ENCODE measurements around the gene FADS1. TPM values are rescaled to one million over a fixed set of nuclear protein-coding genes. Genes with fewer than 3 reads are reported as not detected.
A peak's percentile ranks its signal among the peaks of the same experiment; 100 is the strongest.

The FADS1 gene
- total RNA-seq, 1 experiment from 2014 or later = 55.0 TPM

DNA sequence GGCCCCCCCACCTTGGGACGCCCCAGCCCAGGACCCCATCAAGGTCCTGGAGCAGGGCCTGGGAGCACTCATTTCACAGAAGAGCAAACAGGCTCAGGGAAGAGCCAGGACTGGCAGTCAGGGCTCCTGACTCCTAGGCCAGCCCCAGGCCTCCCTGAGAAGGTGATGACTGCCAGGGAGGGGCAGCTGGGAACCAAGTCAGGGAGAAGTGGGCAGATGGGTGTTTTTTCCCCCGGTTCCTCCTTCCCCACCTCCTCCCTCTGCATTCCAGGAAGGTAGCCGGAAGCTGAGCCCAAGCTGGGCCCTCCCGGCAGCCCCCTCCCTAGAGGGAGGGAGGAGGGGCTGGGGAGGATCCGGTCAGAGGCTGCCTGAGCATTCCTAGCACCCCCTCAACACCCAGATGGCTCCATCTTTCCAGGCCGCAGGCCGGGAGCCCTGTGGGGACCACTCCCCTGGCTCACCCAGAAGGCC lies 44.8 kb downstream of the FADS1 start:
- in situ Hi-C loops (cut with HindIII; ENCODE audit: low pct_unique_long_range_greater_than_20kb, low sequenced_read_pairs) = no loop called here
- DNase-seq (ENCODE audit: low read depth) = no peak

DNA sequence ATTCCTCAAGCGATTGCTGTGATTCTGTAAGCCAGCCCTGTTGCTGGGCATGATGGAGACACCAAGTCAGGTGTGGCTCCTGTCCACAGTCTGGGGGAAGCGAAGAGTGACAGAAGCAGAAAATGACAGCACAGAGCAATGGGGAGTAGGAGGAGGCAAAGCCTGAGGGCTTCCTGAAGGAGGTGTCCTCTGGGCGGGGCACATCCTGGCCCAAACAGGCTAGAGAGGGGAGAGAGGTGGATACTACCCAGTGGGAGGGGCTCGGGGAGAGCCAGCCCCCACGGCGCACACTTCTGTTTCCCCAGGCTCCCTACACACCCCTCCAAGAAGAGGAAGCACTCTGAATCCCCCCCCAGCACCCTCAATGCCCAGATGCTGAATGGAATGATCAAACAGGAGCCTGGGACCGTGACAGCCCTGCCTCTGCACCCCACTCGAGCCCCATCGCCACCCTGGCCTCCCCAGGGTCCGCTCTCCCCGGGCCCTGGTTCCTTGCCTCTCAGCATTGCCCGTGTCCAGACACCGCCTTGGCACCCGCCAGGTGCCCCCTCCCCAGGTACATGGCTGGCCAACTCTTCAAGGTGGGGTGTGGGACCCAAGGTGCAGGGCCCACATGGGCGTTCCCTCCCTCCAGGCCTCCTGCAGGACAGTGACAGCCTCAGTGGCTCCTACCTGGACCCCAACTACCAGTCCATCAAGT lies 45.5 kb downstream of the FADS1 start:
- in situ Hi-C loops (cut with HindIII; ENCODE audit: low pct_unique_long_range_greater_than_20kb, low sequenced_read_pairs) = no loop called here

DNA sequence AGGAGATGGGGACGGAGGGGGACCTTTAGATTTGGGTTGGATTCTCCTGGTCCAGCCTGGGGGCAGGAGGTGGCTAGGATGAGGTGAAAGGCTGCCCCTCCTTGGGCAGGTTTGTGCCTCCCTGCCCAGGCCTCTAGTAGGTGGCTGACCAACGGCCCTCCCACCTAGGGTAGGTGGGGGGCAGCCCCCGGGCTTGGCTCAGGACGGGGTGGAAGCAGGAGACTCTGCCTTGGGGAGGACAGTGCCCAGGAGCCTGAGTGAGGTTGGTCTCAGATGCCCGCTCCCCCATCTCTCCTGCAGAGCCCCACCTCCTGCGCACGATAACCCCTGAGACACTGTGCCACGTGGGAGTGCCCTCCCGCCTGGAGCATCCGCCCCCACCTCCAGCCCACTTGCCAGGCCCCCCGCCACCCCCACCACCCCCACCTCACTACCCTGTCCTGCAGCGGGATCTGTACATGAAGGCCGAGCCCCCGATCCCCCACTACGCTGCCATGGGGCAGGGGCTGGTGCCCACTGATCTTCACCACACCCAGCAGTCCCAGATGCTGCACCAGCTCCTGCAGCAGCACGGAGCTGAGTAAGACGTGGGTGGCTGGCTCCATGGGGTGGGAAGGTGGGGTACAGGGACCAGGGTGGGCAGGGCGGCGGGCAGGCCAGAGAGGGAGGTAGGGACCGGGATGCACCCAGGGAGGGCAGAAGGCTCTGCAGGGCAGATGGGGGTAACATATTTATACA lies 46.7 kb downstream of the FADS1 start:
- in situ Hi-C loops (cut with HindIII; ENCODE audit: low pct_unique_long_range_greater_than_20kb, low sequenced_read_pairs) = no loop called here

More for the DNA sequence above, 45.5 kb downstream of the FADS1 start:
- DNase-seq (ENCODE audit: low read depth) = no peak

DNA sequence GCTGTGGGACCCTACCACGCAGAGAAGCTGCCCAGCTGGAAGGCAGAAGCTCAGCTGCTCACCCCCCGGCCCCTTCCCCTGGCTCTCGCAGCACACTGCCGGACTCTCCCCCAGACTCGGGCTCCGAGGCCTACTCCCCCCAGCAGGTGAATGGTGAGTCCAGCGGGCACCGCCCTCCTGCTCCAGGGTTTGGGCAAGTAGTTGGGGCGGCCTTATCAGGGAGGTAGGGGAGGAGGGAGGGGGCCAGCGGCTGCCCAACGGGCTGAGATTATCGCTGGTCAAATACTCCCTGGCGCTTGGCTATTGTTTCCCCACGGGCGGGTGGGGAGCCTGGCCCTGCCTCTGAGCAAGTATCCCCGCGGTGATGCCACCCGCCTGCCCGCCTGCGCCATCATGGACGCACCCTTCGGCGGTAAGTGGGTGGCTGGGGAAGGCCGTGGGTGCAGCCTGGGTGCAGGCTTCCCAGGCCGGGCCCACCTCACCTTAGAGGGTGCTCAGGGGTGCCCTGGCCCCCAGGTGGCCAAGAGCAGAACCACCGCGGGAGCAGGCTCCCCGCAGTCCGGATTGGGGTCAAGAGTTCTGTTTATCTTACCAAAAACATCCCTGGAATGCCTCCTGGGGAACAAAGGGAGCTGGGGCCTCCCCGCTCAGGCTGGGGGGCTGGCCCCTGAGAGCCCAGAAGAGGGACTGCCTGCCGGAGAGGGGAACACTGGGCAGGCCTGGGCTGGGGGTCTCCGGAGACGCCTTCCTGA lies 47.5 kb downstream of the FADS1 start:
- DNase-seq (ENCODE audit: low read depth) = no peak
- in situ Hi-C loops (cut with HindIII; ENCODE audit: low pct_unique_long_range_greater_than_20kb, low sequenced_read_pairs) = no loop called here

More for the DNA sequence above, 46.7 kb downstream of the FADS1 start:
- DNase-seq (ENCODE audit: low read depth) = no peak

DNA sequence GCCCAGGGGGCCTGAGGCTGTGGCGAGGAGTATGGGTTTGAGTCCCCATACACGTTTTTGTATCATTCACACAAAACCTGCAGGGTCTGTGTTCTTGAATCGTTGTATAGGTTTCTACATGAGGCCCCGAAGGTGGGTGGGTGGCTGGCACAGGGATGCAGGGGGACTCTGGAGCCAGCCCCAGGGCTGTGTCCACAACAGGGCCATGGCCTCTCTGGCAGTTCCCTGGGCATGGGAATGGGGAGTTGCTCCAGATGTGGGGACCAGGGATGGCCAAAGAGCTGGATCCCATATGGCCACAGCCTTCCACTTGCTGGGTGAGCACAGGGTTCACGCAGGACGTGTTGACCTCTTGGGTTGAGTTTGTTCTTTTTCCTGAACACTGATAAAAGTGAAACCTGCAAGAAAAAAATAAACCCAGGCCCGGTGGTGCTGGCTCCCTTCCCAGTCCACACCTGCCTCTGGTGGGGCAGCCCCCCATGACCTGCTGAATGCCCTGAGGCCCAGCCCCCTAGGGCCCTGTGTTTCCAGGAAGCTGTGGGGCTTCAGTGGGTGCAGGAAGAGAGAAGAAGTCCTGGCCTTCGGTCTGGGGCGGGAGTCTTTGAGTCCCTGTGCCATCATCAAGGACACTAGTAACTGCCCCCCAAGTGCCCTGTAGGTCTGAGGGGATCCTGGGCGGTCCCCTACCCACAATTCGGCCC lies 48.3 kb downstream of the FADS1 start:
- in situ Hi-C loops (cut with HindIII; ENCODE audit: low pct_unique_long_range_greater_than_20kb, low sequenced_read_pairs) = no loop called here
- no peak for DNase-seq (ENCODE audit: low read depth)

DNA sequence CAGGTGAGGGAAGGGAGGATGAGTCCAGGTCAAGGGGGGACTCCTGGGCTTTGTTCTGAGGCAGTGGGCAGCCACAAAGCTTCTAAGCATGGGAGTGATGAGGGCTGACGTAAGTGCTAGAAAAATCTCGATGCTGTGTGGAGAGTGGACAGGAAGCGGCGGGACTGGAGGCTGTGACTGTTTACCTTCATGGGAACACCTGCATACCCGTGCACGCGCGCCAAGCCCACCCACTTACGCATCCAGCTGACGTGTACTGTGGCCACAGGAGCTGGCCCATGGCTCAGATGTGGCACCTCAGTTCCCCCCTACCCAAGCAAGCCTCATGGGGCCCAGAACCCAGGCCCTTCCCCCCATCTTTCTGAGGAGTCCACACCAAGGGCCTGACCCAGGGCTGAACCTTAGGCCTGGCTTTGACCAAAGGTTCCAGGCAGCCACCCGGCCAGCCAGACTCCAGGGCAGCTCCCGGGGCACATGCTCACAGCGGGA lies 50.4 kb downstream of the FADS1 start:
- in situ Hi-C loops (cut with HindIII; ENCODE audit: low pct_unique_long_range_greater_than_20kb, low sequenced_read_pairs) = no loop called here
- no peak for DNase-seq (ENCODE audit: low read depth)

DNA sequence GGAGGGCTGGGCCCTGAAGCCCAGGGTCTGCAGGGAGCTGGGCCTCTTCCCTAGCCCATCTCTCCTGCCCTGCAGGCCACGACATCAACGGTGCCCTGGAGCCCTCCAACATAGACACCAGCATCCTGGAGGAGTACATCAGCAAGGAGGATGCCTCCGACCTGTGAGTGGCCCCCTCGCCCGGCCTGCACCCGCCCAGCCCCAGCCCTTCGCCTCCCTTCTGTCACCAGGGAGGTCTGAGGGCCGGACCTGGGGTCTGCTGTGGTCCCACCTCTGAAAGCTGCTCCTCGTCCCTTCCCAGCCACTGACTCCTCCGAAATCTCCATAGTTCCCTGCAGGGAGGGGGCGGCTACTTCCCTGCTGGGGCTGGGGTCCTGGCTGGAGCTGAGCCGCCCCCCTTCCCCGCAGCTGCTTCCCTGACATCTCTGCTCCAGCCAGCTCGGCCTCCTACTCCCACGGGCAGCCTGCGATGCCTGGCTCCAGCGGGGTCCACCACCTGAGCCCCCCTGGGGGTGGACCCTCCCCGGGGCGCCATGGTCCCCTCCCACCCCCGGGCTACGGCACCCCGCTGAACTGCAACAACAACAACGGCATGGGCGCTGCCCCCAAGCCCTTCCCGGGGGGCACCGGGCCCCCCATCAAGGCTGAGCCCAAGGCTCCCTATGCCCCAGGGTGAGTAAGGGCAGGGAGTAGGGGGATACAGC lies 51.1 kb downstream of the FADS1 start:
- DNase-seq (ENCODE audit: low read depth) = no peak
- in situ Hi-C loops (cut with HindIII; ENCODE audit: low pct_unique_long_range_greater_than_20kb, low sequenced_read_pairs) = no loop called here

DNA sequence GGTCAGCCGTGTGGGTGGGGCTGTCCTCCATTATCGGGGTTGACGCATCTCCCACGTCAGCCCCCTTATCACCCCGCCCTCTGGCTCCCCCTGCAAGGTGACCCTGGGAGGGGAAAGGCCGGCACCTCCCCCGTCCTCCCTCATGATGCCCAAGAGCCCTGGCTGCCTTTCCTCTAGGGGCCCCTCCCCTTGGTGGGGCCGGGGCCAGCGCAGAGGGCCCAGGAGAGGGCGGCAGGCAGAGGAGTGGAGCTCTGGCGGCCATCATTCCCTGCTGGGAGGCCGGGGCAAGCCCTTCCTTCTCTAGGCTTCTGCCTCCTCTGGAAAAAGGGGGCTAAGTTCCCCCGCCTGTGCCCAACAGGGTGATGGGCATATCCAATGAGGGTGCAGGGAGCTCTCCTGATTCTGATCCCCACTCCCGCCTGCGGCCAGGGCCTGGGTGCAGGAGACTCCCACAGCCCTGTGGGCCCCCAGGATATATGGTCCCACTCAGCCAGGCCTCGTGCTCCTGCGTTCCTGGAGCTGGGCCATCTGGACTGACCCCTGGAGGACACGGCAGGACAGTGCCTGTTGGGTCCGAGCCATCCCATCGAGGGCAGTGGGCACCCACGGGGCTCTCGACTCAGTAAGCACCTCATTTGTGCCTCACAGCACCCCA lies 52.1 kb downstream of the FADS1 start:
- DNase-seq (ENCODE audit: low read depth) = no peak
- in situ Hi-C loops (cut with HindIII; ENCODE audit: low pct_unique_long_range_greater_than_20kb, low sequenced_read_pairs) = no loop called here

DNA sequence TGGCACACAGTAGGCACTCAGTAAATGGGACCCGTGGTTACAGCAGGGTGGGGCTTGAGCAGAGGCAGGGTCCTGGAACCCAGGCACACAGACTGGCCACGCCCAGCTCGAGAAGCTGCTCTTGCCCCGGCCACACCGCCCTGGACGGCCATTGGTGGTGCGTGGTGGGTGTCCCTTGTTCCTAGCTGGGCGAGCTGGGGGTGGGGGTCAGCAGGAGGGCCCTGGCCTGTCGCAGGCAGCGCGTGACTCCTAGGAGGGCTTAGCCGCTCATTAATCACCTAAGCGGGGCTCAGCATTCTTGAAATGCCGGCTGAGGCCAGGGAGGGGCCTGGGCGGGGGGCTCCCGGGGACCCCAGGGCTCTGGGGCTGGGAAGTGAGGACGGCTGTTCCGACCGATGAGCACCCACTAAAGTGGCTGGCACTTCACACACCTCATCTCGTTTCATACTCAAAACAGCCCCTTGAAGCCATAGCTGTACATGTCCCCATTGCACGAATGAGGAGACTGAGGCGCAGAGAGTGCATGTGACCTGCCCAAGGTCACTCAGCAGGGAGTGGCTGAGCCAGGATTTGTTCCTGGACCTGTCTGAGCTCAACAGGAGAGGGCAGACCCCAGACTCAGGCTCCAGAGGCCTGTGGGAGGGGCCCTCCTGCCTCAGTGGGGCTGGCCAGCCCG lies 52.7 kb downstream of the FADS1 start:
- in situ Hi-C loops (cut with HindIII; ENCODE audit: low pct_unique_long_range_greater_than_20kb, low sequenced_read_pairs) = no loop called here
- no peak for DNase-seq (ENCODE audit: low read depth)

DNA sequence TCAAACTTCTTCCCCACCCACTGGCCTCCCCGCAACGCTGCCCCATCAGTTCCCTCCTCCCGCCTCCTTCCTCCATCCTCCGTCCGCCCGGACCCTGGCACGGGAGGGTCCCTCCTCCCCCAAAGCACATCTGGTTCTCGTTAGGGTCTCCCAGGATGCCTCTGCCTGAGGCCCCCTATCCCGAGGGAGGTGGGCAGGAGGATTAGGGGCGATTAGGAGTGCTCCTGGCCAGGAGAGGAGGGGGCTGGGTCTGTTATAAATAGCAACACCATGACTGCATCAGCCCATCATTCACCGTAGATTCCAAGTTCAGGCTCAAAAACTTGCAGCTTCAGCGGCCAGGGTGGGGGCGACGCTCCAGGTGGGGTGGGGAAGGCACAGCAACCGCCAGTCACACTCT lies 54.0 kb downstream of the FADS1 start:
- in situ Hi-C loops (cut with HindIII; ENCODE audit: low pct_unique_long_range_greater_than_20kb, low sequenced_read_pairs) = no loop called here
- no peak for DNase-seq (ENCODE audit: low read depth)

DNA sequence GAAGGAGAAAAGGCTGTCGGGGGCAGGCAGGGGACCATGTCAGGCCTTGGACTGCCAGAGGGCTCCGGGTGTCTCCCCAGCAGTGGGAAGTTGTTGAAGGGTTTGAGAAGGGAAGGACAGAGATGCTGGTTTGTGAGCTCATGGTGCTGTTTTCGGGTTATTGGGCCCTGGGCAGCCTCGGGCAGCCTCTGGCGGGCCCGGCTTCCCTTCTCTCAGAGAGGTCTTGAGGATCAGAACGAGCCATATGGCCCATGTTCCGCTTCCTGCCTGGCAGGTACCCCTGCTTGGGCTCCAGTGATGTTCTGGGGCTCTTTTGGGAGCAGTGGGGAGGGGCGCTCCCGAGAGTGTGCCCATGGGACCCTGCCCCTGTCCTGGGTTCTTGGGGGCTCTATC lies 54.6 kb downstream of the FADS1 start:
- in situ Hi-C loops (cut with HindIII; ENCODE audit: low pct_unique_long_range_greater_than_20kb, low sequenced_read_pairs) = no loop called here
- DNase-seq (ENCODE audit: low read depth) = no peak

DNA sequence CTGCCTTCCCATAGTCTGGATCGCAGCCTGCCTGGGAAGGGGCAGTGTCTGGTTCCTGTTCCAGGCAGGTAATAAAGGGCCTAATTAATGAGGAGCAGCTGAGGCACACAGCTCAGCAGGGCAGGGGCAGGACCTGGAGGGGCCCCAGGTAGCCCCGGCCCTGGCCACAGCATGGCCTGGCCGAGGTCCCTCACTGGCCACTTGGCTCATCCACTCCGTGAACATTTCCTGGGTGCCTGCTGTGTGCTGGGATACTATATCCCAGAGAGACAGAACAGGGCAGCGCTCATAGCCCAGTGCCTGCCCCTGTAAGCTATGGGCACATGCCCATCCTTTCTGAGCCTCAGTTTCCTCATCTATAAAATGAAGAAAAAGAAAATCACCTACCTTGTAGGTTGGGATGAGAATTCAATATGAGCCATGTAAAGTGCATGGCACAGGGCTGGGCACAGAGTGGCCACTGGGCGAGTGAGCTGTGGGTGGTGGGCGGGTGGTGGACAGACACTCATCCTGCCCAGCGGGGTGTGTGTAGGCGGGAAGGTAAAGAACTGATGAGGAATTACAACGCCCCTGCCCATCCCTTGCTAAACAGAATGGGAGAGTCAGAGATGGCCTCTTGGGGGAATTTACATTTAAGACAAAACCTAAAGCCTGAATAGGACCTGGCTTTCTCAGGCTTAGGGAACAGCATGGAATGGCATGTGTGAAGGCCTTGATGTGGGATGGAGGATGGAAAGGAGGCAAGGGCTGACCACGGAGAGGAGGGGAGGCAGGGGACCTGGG lies 55.2 kb downstream of the FADS1 start:
- DNase-seq (ENCODE audit: low read depth) = no peak
- in situ Hi-C loops (cut with HindIII; ENCODE audit: low pct_unique_long_range_greater_than_20kb, low sequenced_read_pairs) = no loop called here

DNA sequence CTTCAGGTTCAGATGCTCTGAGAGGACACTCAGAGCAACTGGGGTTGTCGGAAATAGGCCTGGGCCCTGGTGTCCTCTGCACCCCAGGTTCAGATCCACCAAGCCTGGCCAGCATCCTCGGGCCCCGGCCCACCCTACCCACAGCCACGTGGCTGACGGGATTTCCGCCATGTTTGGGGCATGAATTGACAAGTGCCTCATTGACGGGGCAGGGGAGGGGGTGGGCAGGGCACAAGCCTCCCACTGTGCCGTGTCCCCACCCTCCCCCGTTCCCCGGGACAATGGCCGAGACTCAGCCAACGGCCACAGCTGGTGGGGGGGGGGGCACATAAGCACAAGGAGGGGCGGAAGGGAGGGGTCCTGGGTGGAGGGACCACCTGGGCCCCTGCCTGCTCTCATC lies 55.9 kb downstream of the FADS1 start:
- in situ Hi-C loops (cut with HindIII; ENCODE audit: low pct_unique_long_range_greater_than_20kb, low sequenced_read_pairs) = no loop called here
- no peak for DNase-seq (ENCODE audit: low read depth)

DNA sequence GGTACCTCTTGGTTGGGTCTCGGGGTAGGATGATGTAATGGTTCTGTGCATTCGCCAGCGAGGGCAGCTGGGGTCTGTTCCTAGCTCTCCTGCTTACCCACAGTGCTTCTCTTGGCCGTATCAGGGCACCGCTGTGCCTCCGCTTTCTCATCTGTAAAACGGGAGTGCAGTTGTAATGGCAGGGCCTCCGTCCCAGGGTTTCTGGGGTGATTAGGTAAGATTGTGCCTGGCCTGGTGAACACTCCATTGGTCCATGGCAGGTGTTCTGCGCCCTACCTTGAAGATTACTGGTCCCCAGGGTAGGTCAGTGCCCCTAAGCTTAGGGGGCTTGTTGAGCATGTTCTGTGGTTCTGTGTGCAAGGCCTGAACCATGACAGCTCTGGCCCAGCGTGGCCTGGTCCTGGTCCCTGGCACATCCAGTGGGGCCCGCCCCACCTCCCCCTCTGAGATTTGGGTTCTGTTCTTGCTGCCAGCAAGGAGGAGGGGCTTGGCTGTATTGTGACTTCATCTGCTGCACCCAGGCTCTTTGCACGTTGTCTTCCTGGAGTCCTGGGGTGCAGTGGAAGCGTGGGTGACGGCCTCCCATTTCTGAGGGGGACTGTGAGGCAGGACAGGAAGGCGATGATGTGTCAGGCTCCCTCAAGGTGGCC lies 59.5 kb downstream of the FADS1 start:
- in situ Hi-C loops (cut with HindIII; ENCODE audit: low pct_unique_long_range_greater_than_20kb, low sequenced_read_pairs) = no loop called here
- DNase-seq (ENCODE audit: low read depth) = no peak

DNA sequence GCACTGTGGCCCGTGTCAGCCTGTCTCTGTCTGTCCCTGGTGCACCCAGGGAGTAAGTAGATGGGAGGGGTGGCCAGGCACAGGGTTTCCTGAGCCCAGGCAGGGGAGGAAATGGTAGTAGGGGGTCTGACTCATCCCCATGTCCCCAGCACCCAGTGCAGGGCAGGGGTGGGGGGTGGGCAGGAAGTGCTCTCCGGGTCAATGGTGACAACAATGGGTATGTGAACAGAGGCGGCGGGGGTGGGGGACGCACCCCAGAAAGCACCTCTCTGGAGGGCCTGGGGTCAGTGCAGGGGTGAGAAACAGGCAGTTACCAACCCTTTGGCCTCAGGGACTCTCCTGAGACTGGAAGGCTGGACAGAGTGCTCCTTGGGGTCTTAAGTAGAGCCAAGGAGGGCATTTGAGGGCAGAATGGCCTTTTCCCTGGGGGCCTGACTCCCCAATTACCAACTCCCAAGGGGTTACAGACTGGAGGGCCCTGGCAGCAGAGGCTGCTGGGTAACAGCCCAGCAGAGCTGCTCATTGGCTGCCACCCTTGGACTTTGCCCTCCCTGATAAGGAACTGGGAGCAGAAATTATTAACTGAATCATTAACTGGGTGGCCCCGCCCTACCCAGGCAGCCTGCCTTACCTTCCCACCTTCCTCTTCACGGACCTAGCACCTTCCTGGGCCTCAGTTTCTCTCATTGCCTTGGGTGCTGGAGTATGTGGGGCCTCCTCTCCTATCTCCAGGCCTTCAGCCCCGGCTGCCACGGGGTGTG lies 60.2 kb downstream of the FADS1 start:
- in situ Hi-C loops (cut with HindIII; ENCODE audit: low pct_unique_long_range_greater_than_20kb, low sequenced_read_pairs) = no loop called here
- peak; percentile 81 for DNase-seq (ENCODE audit: low read depth)
